ENCODE results near the gene RGS19.
"Not testable (repeated sequence)": the region's sequence is repeated elsewhere in the genome, so short reads cannot be mapped to it uniquely, and the experiment has no call there.

The RGS19 gene

GRCh38 chr20:64095927-64096326 lies 16.6 kb upstream of the RGS19 start:
- DNase-seq (ENCODE audit: extremely low spot score, insufficient read length, low read depth) = no peak
- FAIRE-seq = no peak

GRCh38 chr20:64095455-64095854 lies 16.1 kb upstream of the RGS19 start:
- no peak for DNase-seq (ENCODE audit: extremely low spot score, insufficient read length, low read depth)
- no peak for FAIRE-seq

GRCh38 chr20:64093013-64093503 lies 13.7 kb upstream of the RGS19 start:
- DNase-seq (ENCODE audit: extremely low spot score, insufficient read length, low read depth) (no peak), FAIRE-seq (no peak)

- no peak for FAIRE-seq
- DNase-seq (ENCODE audit: extremely low spot score, insufficient read length, low read depth) = no peak
Measured at GRCh38 chr20:64092258-64093012, 13.1 kb upstream of the RGS19 start.

GRCh38 chr20:64091770-64092169 lies 12.5 kb upstream of the RGS19 start:
- FAIRE-seq (no peak), DNase-seq (ENCODE audit: extremely low spot score, insufficient read length, low read depth) (no peak)

- DNase-seq (ENCODE audit: extremely low spot score, insufficient read length, low read depth) = no peak
- FAIRE-seq = no peak
Measured at GRCh38 chr20:64091340-64091739, 12.0 kb upstream of the RGS19 start.

- no peak for FAIRE-seq
- no peak for DNase-seq (ENCODE audit: extremely low spot score, insufficient read length, low read depth)
Measured at GRCh38 chr20:64090165-64090564, 10.8 kb upstream of the RGS19 start.

GRCh38 chr20:64088586-64088985 lies 9.3 kb upstream of the RGS19 start:
- not testable (repeated sequence) for DNase-seq (ENCODE audit: extremely low spot score, insufficient read length, low read depth); FAIRE-seq

GRCh38 chr20:64087226-64087825 lies 8.0 kb upstream of the RGS19 start:
- not testable (repeated sequence) for DNase-seq (ENCODE audit: extremely low spot score, insufficient read length, low read depth); FAIRE-seq

GRCh38 chr20:64086801-64087200 lies 7.5 kb upstream of the RGS19 start:
- FAIRE-seq = no peak
- no peak for DNase-seq (ENCODE audit: extremely low spot score, insufficient read length, low read depth)

GRCh38 chr20:64084685-64085152 lies 5.4 kb upstream of the RGS19 start:
- FAIRE-seq (no peak), DNase-seq (ENCODE audit: extremely low spot score, insufficient read length, low read depth) (no peak)

- DNase-seq (ENCODE audit: extremely low spot score, insufficient read length, low read depth) (no peak), FAIRE-seq (no peak)
Measured at GRCh38 chr20:64083804-64084684, 4.7 kb upstream of the RGS19 start, which contains the start of gene LKAAEAR1. Gene LKAAEAR1, minus strand, starts transcription at chr20:64084398. Its CDS starts 179 bp downstream, at chr20:64084219.

- FAIRE-seq (no peak), DNase-seq (ENCODE audit: extremely low spot score, insufficient read length, low read depth) (no peak)
Measured at GRCh38 chr20:64083378-64083803, 4.1 kb upstream of the RGS19 start.

GRCh38 chr20:64082820-64083377 lies 3.6 kb upstream of the RGS19 start:
- FAIRE-seq (no peak), DNase-seq (ENCODE audit: extremely low spot score, insufficient read length, low read depth) (no peak)

GRCh38 chr20:64082126-64082731 lies 2.9 kb upstream of the RGS19 start:
- FAIRE-seq = no peak

GRCh38 chr20:64081624-64081964 lies 2.3 kb upstream of the RGS19 start:
- FAIRE-seq (no peak), DNase-seq (ENCODE audit: extremely low spot score, insufficient read length, low read depth) (no peak)

More at GRCh38 chr20:64082126-64082731, 2.9 kb upstream of the RGS19 start:
- no peak for DNase-seq (ENCODE audit: extremely low spot score, insufficient read length, low read depth)

- FAIRE-seq = no peak
- DNase-seq (ENCODE audit: extremely low spot score, insufficient read length, low read depth) = no peak
Measured at GRCh38 chr20:64080813-64081623, 1.7 kb upstream of the RGS19 start.

GRCh38 chr20:64080013-64080812 lies 895 bp upstream of the RGS19 start, which contains the start of gene OPRL1:
Gene OPRL1, plus strand, starts transcription at chr20:64080082. Its CDS starts 12,639 bp downstream, at chr20:64092721.
- DNase-seq (ENCODE audit: extremely low spot score, insufficient read length, low read depth) = no peak
- FAIRE-seq = peak; percentile 12
